GM19043 (cell line): ENCODE measurements around the gene PAX5.

ENCODE experiments used
- ATAC-seq: cut with Tn5 transposase; IDR thresholded peaks from one replicate; pipeline ENCODE4 v1.9.1; 2021; ENCODE audit warnings: low read depth; ENCODE audit not compliant: unreplicated experiment

PAX5 gene

GRCh38 chr9:36991516-36992134 is 42.4 kb downstream of the PAX5 start:
- no peak for ATAC-seq

- ATAC-seq: no peak
Measured at GRCh38 chr9:36988848-36989247, 45.2 kb downstream of the PAX5 start.

- ATAC-seq: peak; percentile 37
Measured at GRCh38 chr9:36987891-36988290, 46.2 kb downstream of the PAX5 start.

GRCh38 chr9:36987409-36987808 is 46.7 kb downstream of the PAX5 start:
- ATAC-seq: no peak

- no peak for ATAC-seq
Measured at GRCh38 chr9:36986468-36987408, 47.3 kb downstream of the PAX5 start.

GRCh38 chr9:36985769-36986467 is 48.1 kb downstream of the PAX5 start:
- no peak for ATAC-seq

DNA sequence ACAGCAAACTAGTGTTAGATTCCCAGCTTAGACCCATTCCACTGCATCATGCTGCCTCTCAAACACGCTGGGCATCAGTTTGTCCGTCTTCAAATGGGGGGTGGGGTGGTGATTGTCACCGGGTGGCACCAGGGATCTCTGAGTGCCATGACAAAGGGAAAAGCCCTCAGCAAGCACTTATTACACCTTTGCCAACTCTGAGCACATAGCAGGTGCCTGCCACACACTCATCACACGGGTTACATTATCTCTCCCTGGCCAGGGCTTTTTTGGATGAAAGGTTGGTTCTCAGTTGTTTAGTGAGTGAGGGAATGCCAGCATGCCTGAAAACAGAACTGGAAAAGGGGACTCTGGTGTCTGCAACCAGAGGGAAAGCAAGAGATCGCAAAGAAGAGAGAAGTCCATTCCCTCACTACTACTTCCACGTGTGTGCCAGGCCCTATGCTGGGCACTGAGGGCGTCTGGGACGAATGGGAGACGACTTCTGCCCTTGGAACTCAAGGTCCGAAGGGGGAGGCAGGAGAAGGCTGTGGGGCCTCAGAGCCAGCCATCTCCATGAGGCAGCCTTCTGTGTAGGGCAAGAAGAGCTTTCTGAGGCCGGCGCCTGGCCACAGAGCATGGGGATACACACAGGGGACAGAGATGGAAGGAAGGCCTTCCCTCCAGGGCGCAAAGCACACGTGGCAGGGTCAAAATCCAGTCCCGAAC is 48.9 kb downstream of the PAX5 start:
- no peak for ATAC-seq

DNA sequence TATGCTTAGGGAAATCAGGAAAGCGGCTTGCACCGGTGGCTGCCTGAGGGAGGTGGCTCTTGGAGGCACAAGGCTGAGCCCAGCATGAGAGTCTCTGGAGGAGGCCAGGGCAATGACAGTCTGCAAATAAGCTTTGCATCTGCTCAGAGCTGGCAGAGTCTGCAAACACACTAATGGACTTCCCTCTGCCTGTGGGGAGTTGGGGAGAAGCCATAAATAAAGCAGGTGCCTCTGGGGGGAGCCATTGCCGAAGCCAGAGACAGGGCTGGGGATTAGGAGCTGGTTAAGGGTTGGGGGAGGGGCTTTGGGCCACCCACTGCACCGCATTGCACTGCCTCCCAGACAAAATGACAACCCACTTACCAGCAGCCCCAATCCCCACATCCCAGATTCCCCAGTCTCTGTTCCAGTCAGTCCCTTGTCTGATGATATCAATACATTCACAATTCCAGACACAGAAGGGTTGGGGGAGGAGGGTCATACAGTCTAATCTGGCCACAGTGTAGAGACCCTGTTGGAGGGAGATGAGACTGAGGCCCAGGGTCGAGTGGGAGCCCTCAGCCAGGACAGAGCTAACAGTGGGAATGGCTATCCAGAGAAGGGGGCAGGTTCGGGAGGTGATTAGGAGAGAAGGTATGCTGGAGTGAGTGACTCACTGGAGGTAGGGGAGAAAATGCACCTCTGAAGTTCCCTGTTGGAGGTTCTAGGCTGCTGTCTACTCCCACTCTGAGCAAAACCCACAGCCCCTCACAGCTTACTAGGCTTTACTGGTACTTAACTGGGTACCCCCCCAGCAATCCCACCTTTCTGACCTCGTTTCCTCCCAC is 53.7 kb downstream of the PAX5 start:
- ATAC-seq: no peak

DNA sequence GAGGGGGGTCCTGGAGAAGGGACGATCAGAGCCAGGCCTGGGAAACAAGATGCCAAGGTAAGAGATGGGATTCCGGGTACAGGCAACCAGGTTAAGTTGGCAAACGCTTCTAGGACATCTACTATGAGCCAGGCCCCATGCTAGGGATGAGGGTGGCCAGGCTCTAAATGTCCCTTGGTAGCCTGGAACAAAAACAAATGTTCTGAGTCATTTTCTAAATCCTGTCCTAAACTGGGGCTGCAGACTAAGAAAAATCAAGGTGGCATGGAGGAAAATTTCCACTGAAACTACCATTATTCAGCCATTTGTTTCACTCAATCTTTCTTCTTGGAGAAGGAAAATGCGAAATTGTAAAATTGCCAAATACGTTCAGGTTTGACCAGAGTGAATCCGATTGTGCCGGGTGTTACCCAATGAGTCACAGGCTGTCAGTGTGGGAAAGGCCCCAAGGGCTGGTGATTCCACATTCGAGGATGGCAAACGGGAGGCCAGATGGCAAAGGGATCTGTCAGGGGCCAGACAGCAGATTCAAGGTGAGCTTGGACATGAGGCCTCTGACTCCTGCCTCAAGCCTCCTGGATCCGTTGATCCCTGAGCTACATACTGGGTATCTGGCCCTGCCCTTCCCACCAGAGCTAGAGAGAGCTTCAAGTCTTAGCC is 57.6 kb downstream of the PAX5 start:
- no peak for ATAC-seq

DNA sequence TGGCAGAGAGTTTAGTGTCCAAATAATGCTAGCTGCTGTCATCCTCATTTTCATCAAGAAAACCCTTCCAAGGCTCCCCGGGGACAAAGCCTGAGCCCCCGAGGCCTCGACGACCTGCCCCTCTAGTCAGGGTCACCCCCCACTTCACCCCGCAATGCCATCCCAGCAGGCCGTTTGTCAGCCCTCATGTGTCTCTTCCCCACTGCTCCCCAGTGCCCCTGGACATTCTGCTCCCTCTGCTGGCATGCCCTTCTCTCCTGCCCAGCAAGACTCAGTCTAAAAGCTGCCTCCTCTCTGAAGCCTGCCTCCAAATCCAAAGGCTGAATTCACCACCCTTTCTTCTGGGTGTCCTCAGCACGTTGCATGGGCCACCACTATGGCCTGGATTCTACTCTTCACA is 59.3 kb downstream of the PAX5 start:
- no peak for ATAC-seq

DNA sequence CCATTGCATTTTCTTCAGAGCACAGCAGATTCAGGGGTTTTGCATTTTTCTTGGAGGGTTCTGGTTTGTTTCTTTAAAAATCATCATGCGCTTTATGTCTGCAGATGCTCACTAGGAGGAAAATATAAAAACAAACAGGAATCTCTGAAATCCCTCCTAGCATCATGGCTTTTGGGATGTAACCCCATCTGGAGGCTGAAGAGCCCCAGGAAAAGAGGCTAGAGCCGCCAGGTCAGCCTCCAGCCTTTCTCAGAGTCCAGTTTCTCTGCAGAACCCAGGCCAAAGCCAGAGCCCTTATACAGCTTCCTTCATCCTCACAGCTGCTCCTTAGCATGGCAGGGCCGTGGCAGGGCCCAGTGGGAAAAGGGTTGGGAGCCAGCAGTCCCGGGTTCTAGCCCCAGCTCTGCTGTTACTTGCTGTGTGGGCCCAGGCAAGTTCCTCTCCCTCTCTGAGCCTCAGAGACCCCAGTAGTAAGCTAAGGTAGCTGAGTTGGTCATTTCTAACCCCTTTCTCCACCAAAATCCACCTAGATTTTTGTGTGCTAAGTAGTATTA is 62.1 kb downstream of the PAX5 start:
- no peak for ATAC-seq

- ATAC-seq: no peak
Measured at GRCh38 chr9:36970007-36970888, 63.8 kb downstream of the PAX5 start.

GRCh38 chr9:36969216-36969771 is 64.8 kb downstream of the PAX5 start:
- ATAC-seq: no peak

DNA sequence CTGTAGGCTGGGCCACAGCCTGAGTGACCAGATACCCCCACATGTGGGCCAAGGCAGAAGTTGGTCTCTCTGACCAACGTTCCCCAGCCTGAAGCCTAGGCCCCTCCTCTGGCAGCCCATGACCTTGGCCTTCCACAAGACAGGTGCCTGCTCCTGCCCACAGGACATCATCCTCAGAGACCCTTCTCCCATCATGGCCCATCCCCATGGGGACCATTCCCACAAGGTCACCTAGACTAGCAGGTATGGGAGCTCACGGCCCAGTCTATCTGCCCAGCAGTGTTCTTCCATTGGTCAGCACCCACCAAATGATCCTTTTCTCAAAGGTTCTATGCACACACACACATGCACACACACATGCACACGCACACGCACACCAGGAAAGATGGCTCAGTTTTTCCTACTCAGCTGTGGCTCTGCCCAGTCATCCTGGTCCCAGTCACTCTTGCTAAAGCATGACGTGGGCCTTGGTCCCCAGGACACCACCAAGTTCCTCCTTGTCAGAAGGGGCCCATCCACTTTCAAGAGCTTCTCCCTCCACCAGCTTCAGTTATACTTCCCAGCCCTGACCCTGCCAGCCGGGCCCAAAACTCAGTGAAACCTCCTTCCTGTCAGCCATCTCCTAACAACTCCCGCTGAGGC is 65.4 kb downstream of the PAX5 start:
- no peak for ATAC-seq

GRCh38 chr9:36967997-36968396 is 66.1 kb downstream of the PAX5 start:
- no peak for ATAC-seq

DNA sequence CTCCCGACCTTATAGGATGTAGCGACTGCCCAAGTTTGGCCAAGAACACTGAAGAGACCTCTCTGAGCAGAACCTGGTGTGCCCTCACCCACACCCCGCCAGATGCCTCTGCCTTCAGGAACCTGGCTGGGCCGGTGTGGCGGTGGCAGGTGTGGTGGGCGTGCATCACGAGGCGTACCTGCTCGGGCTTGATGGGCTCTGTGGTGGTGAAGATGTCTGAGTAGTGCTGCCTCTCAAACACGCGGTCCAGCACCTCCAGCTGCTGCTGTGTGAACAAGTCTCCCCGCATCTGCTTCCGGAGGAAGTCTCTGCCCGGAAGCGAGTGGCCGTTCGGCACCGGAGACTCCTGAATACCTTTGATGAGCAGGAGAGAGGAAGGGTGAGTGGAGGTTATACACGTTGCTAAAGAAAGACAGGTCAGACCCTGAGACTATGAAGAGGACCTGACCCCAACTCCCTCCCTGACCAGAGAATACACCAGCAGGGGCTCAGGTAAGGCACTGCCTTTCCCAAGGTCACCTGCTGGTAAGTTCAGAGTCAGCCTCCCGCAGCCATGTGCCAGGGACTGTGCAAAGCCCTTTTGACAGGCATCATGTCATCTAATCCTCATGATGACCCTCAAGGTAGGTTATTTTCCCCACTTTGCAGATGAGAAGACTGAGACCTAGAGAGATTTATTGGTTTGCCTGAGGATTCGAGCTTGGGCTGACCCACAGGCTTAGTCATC is 67.5 kb downstream of the PAX5 start:
- ATAC-seq: no peak

DNA sequence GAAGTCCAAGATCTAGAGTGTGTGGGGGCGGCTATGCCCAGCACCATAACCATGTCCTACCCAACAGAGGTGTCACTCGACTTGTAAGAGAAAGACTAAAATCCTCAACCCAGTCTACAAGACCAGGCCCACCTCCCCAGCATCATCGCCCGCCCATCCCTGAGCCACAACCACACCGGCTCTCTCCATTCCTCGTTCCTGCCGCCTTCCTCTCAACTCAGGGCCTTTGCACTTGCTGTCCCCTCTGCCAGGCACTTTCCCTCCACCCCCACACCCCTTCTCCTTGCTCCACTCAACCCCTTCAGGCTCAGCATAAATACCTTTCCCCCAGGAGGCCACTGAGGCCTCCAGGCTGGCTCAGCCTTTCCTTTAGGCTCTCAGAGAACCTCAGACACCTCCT is 69.3 kb downstream of the PAX5 start:
- no peak for ATAC-seq
